K562 (cell line): ENCODE measurements around the gene GLIPR2. TPM values are rescaled to one million over a fixed set of nuclear protein-coding genes. Genes with fewer than 3 reads are reported as not detected.

Experiments
- CBFA2T2 ChIP-seq: fragments of 450-650 bp; conservative IDR thresholded peaks from 2 replicates; pipeline ENCODE4 v1.6.1; 2017; ENCODE audit warnings: mild to moderate bottlenecking
- CTBP1 ChIP-seq: fragments of 450-650 bp; IDR thresholded peaks from 2 replicates; pipeline ENCODE4 v1.6.1; 2016; ENCODE audit warnings: borderline replicate concordance
- HDAC2 ChIP-seq: fragments of 450-650 bp; IDR thresholded peaks from 2 replicates; pipeline ENCODE4 v1.6.1; 2016; ENCODE audit warnings: mild to moderate bottlenecking
- HNRNPL ChIP-seq: fragments of 200-400 bp; formaldehyde crosslinking; IDR thresholded peaks from 2 replicates; pipeline ENCODE4 v1.6.1; 2017; ENCODE audit warnings: low read depth, mild to moderate bottlenecking, low read length
- ID3 ChIP-seq, 2 experiments: fragments of 250-450 bp in 1 of 2; fragments of 450-650 bp in 1 of 2; sonication (Bioruptor Pico) in 1 of 2; IDR thresholded peaks; 2 replicates each; pipeline versions ENCODE4 v1.6.1 to v1.8.0; 2016 to 2021; ENCODE audit warnings: mild to moderate bottlenecking in 2 of 2, moderate library complexity in 2 of 2, missing compliant biosample characterization in 1 of 2, missing genetic modification characterization in 1 of 2
- ILK ChIP-seq: fragments of 450-650 bp; IDR thresholded peaks from 2 replicates; pipeline ENCODE4 v1.6.1; 2016; ENCODE audit warnings: missing genetic modification characterization, low read depth, mild to moderate bottlenecking, missing compliant biosample characterization, moderate library complexity, borderline replicate concordance
- MYNN ChIP-seq, 2 experiments: sonication (generic); formaldehyde crosslinking in 1 of 2; IDR thresholded peaks; 2 replicates each; pipeline versions ENCODE4 v1.5.0 to v1.6.1; 2016 to 2020; ENCODE audit warnings: antibody characterized with exemption in 1 of 2, missing genetic modification reagents in 1 of 2
- NFIC ChIP-seq: fragments of 450-650 bp; IDR thresholded peaks from 2 replicates; pipeline ENCODE4 v1.6.1; 2017; ENCODE audit warnings: mild to moderate bottlenecking, inconsistent platforms
- RCOR1 ChIP-seq, 2 experiments: IDR thresholded peaks; 2 replicates each; pipeline ENCODE4 v1.6.1; 2012; ENCODE audit warnings: low read depth in 2 of 2, low read length in 2 of 2, borderline replicate concordance in 1 of 2, improper control_type of control experiment in 1 of 2
- SMARCB1 ChIP-seq: IDR thresholded peaks from 2 replicates; pipeline ENCODE4 v1.6.1; 2011; ENCODE audit warnings: improper control_type of control experiment, low read depth; ENCODE audit not compliant: insufficient read length
- SMARCE1 ChIP-seq: fragments of 450-650 bp; IDR thresholded peaks from 2 replicates; pipeline ENCODE4 v1.7.1; 2016; ENCODE audit warnings: mild to moderate bottlenecking
- STAT6 ChIP-seq: sonication (generic); formaldehyde crosslinking; IDR thresholded peaks from 2 replicates; pipeline ENCODE4 v1.8.1; 2023; ENCODE audit warnings: mild to moderate bottlenecking, missing genetic modification reagents
- TBP ChIP-seq: optimal IDR thresholded peaks from 2 replicates; pipeline ENCODE3; 2011; ENCODE audit warnings: low read depth, low read length, improper control_type of control experiment
- ZBTB33 ChIP-seq: sonication (generic); formaldehyde crosslinking; IDR thresholded peaks from 2 replicates; pipeline ENCODE4 v1.8.1; 2023; ENCODE audit warnings: mild to moderate bottlenecking, missing genetic modification reagents
- ZFX ChIP-seq: sonication (generic); formaldehyde crosslinking; IDR thresholded peaks from 2 replicates; pipeline ENCODE4 v1.8.0; 2022; ENCODE audit warnings: mild to moderate bottlenecking, missing genetic modification reagents, moderate library complexity
- ZNF584 ChIP-seq: fragments of 200-800 bp; sonication (Bioruptor generic); IDR thresholded peaks from 2 replicates; pipeline ENCODE4 v1.6.1; 2016; ENCODE audit warnings: low read depth, mild to moderate bottlenecking, missing genetic modification characterization, missing compliant biosample characterization
- ZNF766 ChIP-seq: fragments of 200-800 bp; sonication (Bioruptor generic); conservative IDR thresholded peaks from 2 replicates; pipeline ENCODE4 v1.6.1; 2016; ENCODE audit warnings: missing genetic modification characterization, missing compliant biosample characterization
- ZNF79 ChIP-seq: fragments of 250-450 bp; sonication (Bioruptor Pico); IDR thresholded peaks from 2 replicates; pipeline ENCODE4 v1.4.0; 2020; ENCODE audit warnings: low read depth, mild to moderate bottlenecking, moderate library complexity
- polyA plus RNA-seq, 8 experiments: library from polyadenylated mRNA; depleted of rRNA in 4 of 8; stranded (reverse) in 5 of 8; unstranded in 3 of 8; fragments of >200 nt; fragmentation: Nextera tagmentation in 2 of 8; fragmentation: Illumina TruSeq in 1 of 8; extraction: Ambion mirVana in 2 of 8; extraction: Trizol in 1 of 8; gene quantifications; 2 replicates each; pipeline versions ENCODE4 v1.2.1 to v1.2.3, GENCODE V29; 2011 to 2014; ENCODE audit warnings: inconsistent platforms in 1 of 8, missing spikeins in 1 of 8
- total RNA-seq, 7 experiments: library from RNA; depleted of rRNA in 6 of 7; stranded (reverse); fragments of >200 nt in 6 of 7; fragmentation: Illumina TruSeq in 2 of 7; extraction: Trizol in 2 of 7; gene quantifications; 2 replicates each; pipeline versions ENCODE4 v1.2.1 to v1.2.3, GENCODE V29; 2011 to 2021; ENCODE audit warnings: low replicate concordance in 1 of 7
- TF ChIP-seq, protein P1 (sequence below): IDR thresholded peaks from 2 replicates; pipeline ENCODE4 v1.6.1; 2014; ENCODE audit warnings: antibody characterized with exemption

GLIPR2 gene
- total and polyA plus RNA-seq, 9 of the 15 experiments (the other 6 are each of a cell fraction or from before 2014, with no cell fraction given) = 1.4 to 8.8 (median 2.9) TPM

DNA sequence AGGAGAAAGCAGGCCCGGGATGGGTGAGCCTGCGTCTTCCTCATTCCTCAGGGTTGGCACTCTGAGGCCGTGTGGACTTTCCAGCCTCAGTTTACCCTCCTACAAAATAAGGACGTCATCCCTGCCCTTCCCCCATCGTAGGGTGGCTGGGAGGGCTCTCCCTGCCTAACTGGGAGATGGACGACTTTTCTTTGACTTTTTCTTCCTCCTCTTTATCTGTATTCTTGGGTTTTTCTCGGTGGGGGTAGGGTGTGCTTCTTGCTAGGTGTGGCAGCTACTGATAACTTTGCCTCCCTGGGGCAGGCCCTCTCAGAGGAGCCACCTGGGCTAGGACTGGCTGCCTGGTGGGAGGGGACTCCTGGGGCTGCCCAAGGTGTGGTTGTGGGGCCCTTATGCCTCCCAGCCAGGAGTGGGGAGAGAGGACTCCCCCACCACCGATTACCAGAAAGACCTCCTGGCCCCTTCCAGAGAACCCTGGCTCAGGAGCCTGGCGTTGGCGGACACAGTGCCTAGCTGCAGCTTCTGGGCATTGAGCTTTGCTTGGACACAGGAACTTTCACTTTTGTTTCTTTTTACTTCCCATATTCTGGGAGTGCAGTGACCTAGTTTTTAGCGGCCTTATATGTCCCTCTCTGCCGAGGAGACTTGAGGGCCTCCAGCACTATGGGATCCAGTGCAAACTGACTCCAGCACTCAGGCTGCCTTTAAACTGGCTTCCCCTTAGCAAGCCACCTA, 6.1 kb downstream of the GLIPR2 start (continued):
- TF ChIP-seq ZNF79 (CRISPR knock-in tag) (no peak), CTBP1 (peak; percentile 51; the same call in 1 of the 2 replicates), TBP (peak; percentile 34), CBFA2T2 (peak; percentile 87), MYNN (IDR thresholded peaks at IDR 0.05) (peak; percentile 44; the same call in 1 of the 2 replicates), MYNN (CRISPR knock-in tag; IDR thresholded peaks at IDR 0.05) (no peak), SMARCE1 (0 out of 2 replicates have a peak, but pooled peaks have one; percentile 51), NFIC (peak; percentile 66), ZNF584 (no peak), ID3 (CRISPR knock-in tag; IDR thresholded peaks at IDR 0.05) (no peak), ID3 (tag; IDR thresholded peaks at IDR 0.05) (no peak), STAT6 (CRISPR knock-in tag) (no peak), ZNF766 (no peak), HNRNPL (no peak), ILK (no peak), HDAC2 (0 out of 2 replicates have a peak, but pooled peaks have one; percentile 23), ZFX (CRISPR knock-in tag) (peak; percentile 48), RCOR1 (IDR thresholded peaks at IDR 0.05; ENCODE audit: borderline replicate concordance in 1 of 2, low read depth in 2 of 2, low read length in 2 of 2) (peak in 1 of 2 experiments; percentile 68; a peak in 1 of 4 replicates), ZBTB33 (CRISPR knock-in tag) (peak; percentile 25; the same call in 1 of the 2 replicates), SMARCB1 (no peak)
- TF ChIP-seq, protein P1, sequence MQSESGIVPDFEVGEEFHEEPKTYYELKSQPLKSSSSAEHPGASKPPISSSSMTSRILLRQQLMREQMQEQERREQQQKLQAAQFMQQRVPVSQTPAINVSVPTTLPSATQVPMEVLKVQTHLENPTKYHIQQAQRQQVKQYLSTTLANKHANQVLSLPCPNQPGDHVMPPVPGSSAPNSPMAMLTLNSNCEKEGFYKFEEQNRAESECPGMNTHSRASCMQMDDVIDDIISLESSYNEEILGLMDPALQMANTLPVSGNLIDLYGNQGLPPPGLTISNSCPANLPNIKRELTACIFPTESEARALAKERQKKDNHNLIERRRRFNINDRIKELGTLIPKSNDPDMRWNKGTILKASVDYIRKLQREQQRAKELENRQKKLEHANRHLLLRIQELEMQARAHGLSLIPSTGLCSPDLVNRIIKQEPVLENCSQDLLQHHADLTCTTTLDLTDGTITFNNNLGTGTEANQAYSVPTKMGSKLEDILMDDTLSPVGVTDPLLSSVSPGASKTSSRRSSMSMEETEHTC = no peak
